ENCODE measurements around the gene DENND2C.

- TF ChIP-seq, protein P1, sequence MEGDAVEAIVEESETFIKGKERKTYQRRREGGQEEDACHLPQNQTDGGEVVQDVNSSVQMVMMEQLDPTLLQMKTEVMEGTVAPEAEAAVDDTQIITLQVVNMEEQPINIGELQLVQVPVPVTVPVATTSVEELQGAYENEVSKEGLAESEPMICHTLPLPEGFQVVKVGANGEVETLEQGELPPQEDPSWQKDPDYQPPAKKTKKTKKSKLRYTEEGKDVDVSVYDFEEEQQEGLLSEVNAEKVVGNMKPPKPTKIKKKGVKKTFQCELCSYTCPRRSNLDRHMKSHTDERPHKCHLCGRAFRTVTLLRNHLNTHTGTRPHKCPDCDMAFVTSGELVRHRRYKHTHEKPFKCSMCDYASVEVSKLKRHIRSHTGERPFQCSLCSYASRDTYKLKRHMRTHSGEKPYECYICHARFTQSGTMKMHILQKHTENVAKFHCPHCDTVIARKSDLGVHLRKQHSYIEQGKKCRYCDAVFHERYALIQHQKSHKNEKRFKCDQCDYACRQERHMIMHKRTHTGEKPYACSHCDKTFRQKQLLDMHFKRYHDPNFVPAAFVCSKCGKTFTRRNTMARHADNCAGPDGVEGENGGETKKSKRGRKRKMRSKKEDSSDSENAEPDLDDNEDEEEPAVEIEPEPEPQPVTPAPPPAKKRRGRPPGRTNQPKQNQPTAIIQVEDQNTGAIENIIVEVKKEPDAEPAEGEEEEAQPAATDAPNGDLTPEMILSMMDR (IDR thresholded peaks at IDR 0.05), result no peak
- no peak for TF ChIP-seq POLR2A (IDR thresholded peaks at IDR 0.05)
- TF ChIP-seq EP300 (IDR thresholded peaks at IDR 0.05), result no peak
These were observed 28.5 kb downstream of the DENND2C start for GRCh38 chr1:114641377-114641776.

Measured in ovary (tissue), 3 donors.